Mesodermal cell (in vitro differentiated cells): ENCODE measurements around the gene AKAP17A. TPM values are rescaled to one million over a fixed set of nuclear protein-coding genes. Genes with fewer than 3 reads are reported as not detected.
"Not testable (repeated sequence)": the region's sequence is repeated elsewhere in the genome, so short reads cannot be mapped to it uniquely, and the experiment has no call there.

Source experiments
- H3K27ac ChIP-seq: 2 replicates; pipeline ENCODE4 v1.7.0; 2013; ENCODE audit warnings: mild to moderate bottlenecking, low read depth, low read length, moderate library complexity; ENCODE audit not compliant: severe bottlenecking
- H3K36me3 ChIP-seq: 2 replicates; pipeline ENCODE4 v1.7.1; 2013; ENCODE audit warnings: mild to moderate bottlenecking, low read length, moderate library complexity; ENCODE audit not compliant: control insufficient read depth, insufficient read depth
- H3K4me1 ChIP-seq: one replicate; pipeline ENCODE4 v1.7.1; 2013; ENCODE audit warnings: mild to moderate bottlenecking, low read length; ENCODE audit not compliant: insufficient read depth, control insufficient read depth, poor library complexity, severe bottlenecking
- H3K4me3 ChIP-seq: 2 replicates; pipeline ENCODE4 v1.7.0; 2013; ENCODE audit warnings: low read length, control low read depth, mild to moderate bottlenecking; ENCODE audit not compliant: insufficient read depth, poor library complexity, severe bottlenecking; ENCODE audit errors: extremely low read depth
- H3K9me3 ChIP-seq: 2 replicates; pipeline ENCODE4 v1.7.1; 2013; ENCODE audit warnings: mild to moderate bottlenecking, low read length, moderate library complexity; ENCODE audit not compliant: control insufficient read depth
- WGBS, 2 experiments: methylation state at CpG; one replicate each; pipeline ENCODE4 v1.1.5; 2013; ENCODE audit warnings: missing lambda C conversion rate in 2 of 2; ENCODE audit not compliant: insufficient coverage in 2 of 2; 5-methylcytosine and 5-hydroxymethylcytosine counted together
- polyA plus RNA-seq, 2 experiments: library from polyadenylated mRNA; stranded (reverse); fragments of 50-300 nt; gene quantifications; one replicate each; pipeline ENCODE4 v1.2.3, GENCODE V29; 2013

Gene AKAP17A, protein sequence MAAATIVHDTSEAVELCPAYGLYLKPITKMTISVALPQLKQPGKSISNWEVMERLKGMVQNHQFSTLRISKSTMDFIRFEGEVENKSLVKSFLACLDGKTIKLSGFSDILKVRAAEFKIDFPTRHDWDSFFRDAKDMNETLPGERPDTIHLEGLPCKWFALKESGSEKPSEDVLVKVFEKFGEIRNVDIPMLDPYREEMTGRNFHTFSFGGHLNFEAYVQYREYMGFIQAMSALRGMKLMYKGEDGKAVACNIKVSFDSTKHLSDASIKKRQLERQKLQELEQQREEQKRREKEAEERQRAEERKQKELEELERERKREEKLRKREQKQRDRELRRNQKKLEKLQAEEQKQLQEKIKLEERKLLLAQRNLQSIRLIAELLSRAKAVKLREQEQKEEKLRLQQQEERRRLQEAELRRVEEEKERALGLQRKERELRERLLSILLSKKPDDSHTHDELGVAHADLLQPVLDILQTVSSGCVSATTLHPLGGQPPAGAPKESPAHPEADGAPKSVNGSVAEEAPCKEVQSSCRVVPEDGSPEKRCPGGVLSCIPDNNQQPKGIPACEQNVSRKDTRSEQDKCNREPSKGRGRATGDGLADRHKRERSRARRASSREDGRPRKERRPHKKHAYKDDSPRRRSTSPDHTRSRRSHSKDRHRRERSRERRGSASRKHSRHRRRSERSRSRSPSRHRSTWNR
- 47.5 TPM for polyA plus RNA-seq (2013, experiment 1 of 2)
- polyA plus RNA-seq (2013, experiment 2 of 2), result 44.3 TPM

GRCh38 chrX:1591102-1591862, at the start of gene AKAP17A:
Gene AKAP17A, plus strand, starts transcription at chrX:1591604. Its CDS starts 1,859 bp downstream, at chrX:1593463.
- H3K4me3 ChIP-seq, result peak within 1 kb of the TSS; percentile 98
- peaks cover 3% of the 10 kb centered on the region for H3K4me1 ChIP-seq
- H3K36me3 ChIP-seq, result peaks cover 32% of the 10 kb centered on the region
- WGBS, 2 experiments, result 1% methylated on average over 15 to 47 of the region's 66 CpGs
- no peaks in the 10 kb centered on the region for H3K9me3 ChIP-seq
- peak within 1 kb of the TSS; percentile 62 for H3K27ac ChIP-seq

DNA sequence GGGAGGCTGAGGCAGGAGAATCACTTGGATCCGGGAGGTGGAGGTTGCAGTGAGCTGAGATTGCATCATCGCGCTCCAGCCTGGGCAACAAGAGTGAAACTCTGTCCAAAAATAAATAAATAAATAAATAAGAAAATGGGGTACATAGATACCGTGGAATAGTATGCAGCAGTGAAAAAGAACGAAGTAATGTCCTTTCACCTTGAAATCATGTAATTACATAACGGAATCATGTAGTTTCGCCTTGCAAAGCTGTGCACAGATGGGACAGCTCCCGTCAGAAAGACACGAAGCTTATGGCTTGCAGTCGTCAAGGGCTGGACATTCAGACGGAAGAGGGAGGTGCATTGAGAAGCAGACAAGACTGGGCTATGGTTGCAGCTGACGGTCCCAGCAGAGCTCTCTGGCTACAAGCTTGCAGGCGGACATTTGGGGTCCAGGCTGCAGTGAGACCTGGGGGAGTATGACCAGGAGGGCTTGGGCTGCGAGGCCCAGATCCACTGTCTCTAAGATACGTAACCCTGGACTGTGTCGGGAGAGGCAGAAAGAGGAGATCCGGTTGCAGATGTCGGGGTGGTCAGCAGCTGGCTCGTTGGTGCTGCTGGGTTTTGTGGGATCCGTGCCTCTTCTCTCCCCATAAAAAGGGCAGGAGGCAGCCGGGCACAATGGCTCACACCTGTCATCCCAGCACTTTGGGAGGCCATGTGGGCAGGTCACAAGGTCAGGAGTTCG, 48.2 kb upstream of the AKAP17A start:
- Histone ChIP-seq H3K9me3 (no peaks in the 10 kb centered on the region), H3K4me3 (no peak overlapping the region), H3K36me3 (no peaks in the 10 kb centered on the region), H3K27ac (no peak overlapping the region), H3K4me1 (no peaks in the 10 kb centered on the region)
- 88 to 91% methylated on average over 17 to 20 of the region's 22 CpGs for WGBS, 2 experiments

DNA sequence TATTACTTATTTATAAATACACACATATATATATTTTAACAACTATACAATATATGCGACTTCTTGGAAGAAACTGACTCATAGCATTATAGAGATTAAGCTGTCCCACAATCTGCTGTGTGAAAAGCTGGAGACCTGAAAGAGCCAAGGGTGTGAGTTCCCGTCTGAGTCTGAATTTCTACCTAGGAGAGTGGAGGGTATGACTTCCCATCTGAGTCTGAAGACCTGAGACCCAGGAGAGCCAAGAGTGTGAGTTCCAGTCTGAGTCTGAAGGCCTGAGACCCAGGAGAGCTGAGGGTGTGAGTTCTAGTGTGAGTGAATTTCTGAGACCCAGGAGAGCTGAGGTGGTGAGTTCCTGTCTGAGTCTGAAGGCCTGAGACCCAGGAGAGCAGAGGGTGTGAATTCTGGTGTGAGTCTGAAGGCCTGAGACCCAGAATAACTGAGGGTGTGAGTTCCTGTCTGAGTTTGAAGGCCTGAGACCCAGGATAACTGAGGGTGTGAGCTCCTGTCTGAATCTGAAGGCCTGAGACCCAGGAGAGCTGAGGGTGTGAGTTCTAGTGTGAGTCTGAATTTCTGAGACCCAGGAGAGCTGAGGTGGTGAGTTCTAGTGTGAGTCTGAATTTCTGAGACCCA, 45.5 kb upstream of the AKAP17A start:
- H3K4me1 ChIP-seq, result no peaks in the 10 kb centered on the region
- no peak overlapping the region for H3K27ac ChIP-seq
- no peak overlapping the region for H3K4me3 ChIP-seq
- H3K9me3 ChIP-seq, result no peaks in the 10 kb centered on the region
- WGBS, 2 experiments, result 86 to 89% methylated on average over 1 of the region's 2 CpGs
- no peaks in the 10 kb centered on the region for H3K36me3 ChIP-seq

GRCh38 chrX:1546691-1547251, 44.6 kb upstream of the AKAP17A start:
- WGBS, 2 experiments, result 89 to 92% methylated on average over 14 to 18 of the region's 18 CpGs
- Histone ChIP-seq H3K27ac (no peak overlapping the region), H3K4me1 (no peaks in the 10 kb centered on the region), H3K36me3 (no peaks in the 10 kb centered on the region), H3K9me3 (no peaks in the 10 kb centered on the region), H3K4me3 (no peak overlapping the region)

DNA sequence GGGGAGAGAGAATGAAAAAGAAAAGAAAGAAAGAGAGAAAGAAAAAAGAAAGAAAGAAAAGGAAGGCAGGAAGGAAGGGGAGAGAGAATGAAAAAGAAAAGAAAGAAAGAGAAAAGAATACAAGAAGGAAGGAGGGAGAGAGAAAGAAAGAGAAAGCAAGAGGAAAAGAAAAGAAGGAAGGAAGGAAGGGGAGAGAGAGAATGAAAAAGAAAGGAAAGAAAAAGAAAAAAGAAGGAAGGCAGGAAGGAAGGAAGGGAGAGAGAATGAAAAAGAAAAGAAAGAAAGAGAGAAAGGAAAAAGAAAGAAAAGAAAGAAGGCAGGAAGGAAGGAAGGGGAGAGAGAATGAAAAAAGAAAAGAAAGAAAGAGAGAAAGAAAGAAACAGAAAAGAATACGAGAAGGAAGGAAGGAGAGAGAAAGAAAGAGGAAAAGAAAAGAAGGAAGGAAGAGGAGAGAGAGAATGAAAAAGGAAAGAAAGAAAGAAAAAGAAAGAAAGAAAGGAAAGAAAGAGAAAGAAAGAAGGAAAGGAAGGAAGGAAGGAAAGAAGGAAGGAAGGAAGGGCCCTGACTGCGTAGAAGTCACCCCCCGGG, 39.4 kb upstream of the AKAP17A start:
- H3K36me3 ChIP-seq, result no peaks in the 10 kb centered on the region
- no peak overlapping the region for H3K27ac ChIP-seq
- no peaks in the 10 kb centered on the region for H3K4me1 ChIP-seq
- no peaks in the 10 kb centered on the region for H3K9me3 ChIP-seq
- H3K4me3 ChIP-seq, result no peak overlapping the region
- WGBS, 2 experiments, result 95 to 98% methylated on average over 3 of the region's 3 CpGs

- WGBS, 2 experiments, result 91 to 92% methylated on average over 16 to 18 of the region's 19 CpGs
- Histone ChIP-seq H3K27ac (no peak overlapping the region), H3K4me1 (no peaks in the 10 kb centered on the region), H3K36me3 (no peaks in the 10 kb centered on the region), H3K4me3 (no peak overlapping the region), H3K9me3 (no peaks in the 10 kb centered on the region)
Measured at GRCh38 chrX:1554469-1555210, 36.8 kb upstream of the AKAP17A start.

GRCh38 chrX:1555370-1555769, 36.0 kb upstream of the AKAP17A start:
- no peak overlapping the region for H3K4me3 ChIP-seq
- H3K27ac ChIP-seq, result no peak overlapping the region
- no peaks in the 10 kb centered on the region for H3K4me1 ChIP-seq
- WGBS, 2 experiments, result 83 to 85% methylated on average over 4 to 5 of the region's 6 CpGs
- no peaks in the 10 kb centered on the region for H3K36me3 ChIP-seq
- H3K9me3 ChIP-seq, result no peaks in the 10 kb centered on the region

DNA sequence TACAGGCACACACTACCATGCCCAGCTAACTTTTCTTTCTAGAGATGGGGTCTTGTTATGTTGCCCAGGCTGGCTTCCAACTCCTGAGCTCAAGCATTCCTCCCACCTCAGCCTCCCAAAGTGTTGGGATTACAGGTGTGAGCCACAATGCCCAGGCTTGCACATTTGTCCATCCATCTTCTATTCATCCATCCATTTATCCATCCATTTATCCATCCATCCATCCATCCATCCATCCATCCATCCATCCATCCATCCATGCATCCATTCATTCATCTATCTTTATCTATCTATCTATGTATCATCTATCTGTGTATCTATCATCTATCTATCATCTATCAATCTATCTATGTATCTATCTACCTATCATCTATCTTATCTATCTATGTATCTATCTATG, 34.0 kb upstream of the AKAP17A start:
- not testable (repeated sequence) for H3K27ac ChIP-seq, H3K4me1 ChIP-seq, H3K4me3 ChIP-seq, H3K36me3 ChIP-seq, H3K9me3 ChIP-seq

DNA sequence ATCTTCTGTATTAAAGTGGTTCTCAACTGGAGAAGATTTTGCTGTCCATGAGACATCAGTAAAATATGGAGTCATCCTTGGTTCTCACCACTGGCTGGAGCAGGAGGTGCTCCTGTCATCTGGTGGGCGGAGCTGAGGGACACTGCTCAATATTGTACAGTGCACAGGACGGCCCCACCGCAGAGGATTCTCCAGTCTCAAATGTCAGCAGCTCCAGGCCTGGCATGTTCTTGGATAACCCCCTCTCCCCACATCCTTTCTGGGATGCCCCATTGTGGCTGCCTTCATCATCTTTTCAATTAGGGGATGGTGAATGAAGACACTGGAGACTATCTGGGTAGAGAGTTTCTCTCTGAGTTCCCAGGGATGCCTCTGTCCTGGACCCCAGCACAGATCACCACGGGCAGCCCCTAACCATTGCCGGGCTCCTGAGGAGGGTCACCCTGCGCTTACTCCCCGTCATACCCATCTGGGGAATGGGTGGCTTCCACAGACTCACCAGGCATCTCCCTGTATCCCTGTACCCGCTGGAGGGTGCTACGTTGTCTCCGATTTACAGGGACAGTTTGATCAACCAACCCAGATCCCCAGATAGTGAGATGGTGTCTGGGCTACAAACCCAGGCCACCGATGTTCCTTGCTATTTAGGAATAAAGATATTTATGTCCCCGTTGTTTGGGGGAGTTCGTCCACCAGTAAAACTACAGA, 32.5 kb upstream of the AKAP17A start:
- H3K27ac ChIP-seq, result no peak overlapping the region
- no peaks in the 10 kb centered on the region for H3K9me3 ChIP-seq
- no peaks in the 10 kb centered on the region for H3K36me3 ChIP-seq
- 78 to 85% methylated on average over 10 of the region's 13 CpGs for WGBS, 2 experiments
- no peaks in the 10 kb centered on the region for H3K4me1 ChIP-seq
- H3K4me3 ChIP-seq, result no peak overlapping the region
